IMR-90 (cell line): ENCODE results near the gene ADCYAP1. TPM values are rescaled to one million over a fixed set of nuclear protein-coding genes. Genes with fewer than 3 reads are reported as not detected.

Experiments used
- ATAC-seq: fragments of 200-7000 bp; cut with Tn5 transposase; 2 replicates; pipeline ENCODE4 v1.9.1; 2020; ENCODE audit warnings: low read depth, mild to moderate bottlenecking, moderate library complexity
- BruUV-seq: library from RNA; stranded (reverse); fragments of 400-500 nt; replicated peaks from 2 replicates; lab custom pipeline; 2021; lab: Mats Ljungman, UMichigan
- CTCF ChIA-PET: fragments of 300-600 bp; formaldehyde crosslinking; extraction: SDS; loops from one replicate; lab custom pipeline; 2021; ENCODE audit warnings: antibody characterized with exemption; lab: Yijun Ruan, JAX
- POLR2A ChIA-PET: fragments of 300-600 bp; sonication (Branson Sonifier 250); formaldehyde crosslinking; loops from one replicate; lab custom pipeline; 2022; ENCODE audit warnings: antibody characterized with exemption; ENCODE audit not compliant: unreplicated experiment; lab: Charles Lee
- DNase-seq: peaks from one replicate; pipeline ENCODE4 v3.0.0; 2013
- H2AFZ ChIP-seq: replicated peaks from 2 replicates; pipeline ENCODE3; 2013; ENCODE audit warnings: low read length, mild to moderate bottlenecking; ENCODE audit not compliant: poor library complexity
- H2AK5ac ChIP-seq: 2 replicates; pipeline ENCODE4 v1.6.1; 2013; ENCODE audit warnings: low read depth, low read length, inconsistent platforms
- H2AK9ac ChIP-seq: replicated peaks from 2 replicates; pipeline ENCODE3; 2013; ENCODE audit warnings: mild to moderate bottlenecking, low read depth, low read length, moderate library complexity; ENCODE audit not compliant: poor library complexity
- H2BK120ac ChIP-seq: 2 replicates; pipeline ENCODE4 v1.6.1; 2013; ENCODE audit warnings: low read depth, low read length, inconsistent platforms
- H2BK15ac ChIP-seq: 3 replicates; pipeline ENCODE4 v1.6.1; 2013; ENCODE audit warnings: low read depth, low read length, inconsistent platforms
- H2BK20ac ChIP-seq: 2 replicates; pipeline ENCODE4 v1.6.1; 2013; ENCODE audit warnings: low read depth, mild to moderate bottlenecking, inconsistent platforms, low read length, moderate library complexity
- H2BK5ac ChIP-seq: 2 replicates; pipeline ENCODE4 v1.6.1; 2013; ENCODE audit warnings: mild to moderate bottlenecking, low read depth, low read length, inconsistent platforms; ENCODE audit not compliant: poor library complexity, severe bottlenecking
- H3K14ac ChIP-seq: replicated peaks from 2 replicates; pipeline ENCODE4 v1.6.1; 2013; ENCODE audit warnings: low read depth, low read length, inconsistent platforms
- H3K18ac ChIP-seq: 2 replicates; pipeline ENCODE4 v1.6.1; 2013; ENCODE audit warnings: low read depth, low read length, control low read depth
- H3K23ac ChIP-seq: 2 replicates; pipeline ENCODE4 v1.6.1; 2013; ENCODE audit warnings: low read depth, low read length, inconsistent platforms
- H3K27ac ChIP-seq: 2 replicates; pipeline ENCODE4 v1.5.1; 2013; ENCODE audit warnings: mild to moderate bottlenecking, control low read depth, low read length; ENCODE audit not compliant: insufficient read depth
- H3K27me3 ChIP-seq: 2 replicates; pipeline ENCODE4 v1.6.1; 2013; ENCODE audit warnings: low read length; ENCODE audit not compliant: control insufficient read depth, insufficient read depth
- H3K36me3 ChIP-seq: 2 replicates; pipeline ENCODE4 v1.6.1; 2013; ENCODE audit warnings: low read length, mixed read lengths; ENCODE audit not compliant: control insufficient read depth, insufficient read depth
- H3K4ac ChIP-seq: 2 replicates; pipeline ENCODE4 v1.6.1; 2013; ENCODE audit warnings: low read depth, low read length, inconsistent platforms
- H3K4me1 ChIP-seq: 2 replicates; pipeline ENCODE4 v1.6.1; 2013; ENCODE audit warnings: low read length, mixed read lengths; ENCODE audit not compliant: control insufficient read depth, insufficient read depth
- H3K4me2 ChIP-seq: 2 replicates; pipeline ENCODE4 v1.6.1; 2013; ENCODE audit warnings: low read depth, mild to moderate bottlenecking, control low read depth, low read length, moderate library complexity
- H3K4me3 ChIP-seq: 2 replicates; pipeline ENCODE4 v1.5.1; 2013; ENCODE audit warnings: low read depth, mild to moderate bottlenecking, control low read depth, low read length, moderate library complexity; ENCODE audit not compliant: insufficient read depth
- H3K56ac ChIP-seq: 2 replicates; pipeline ENCODE4 v1.6.1; 2013; ENCODE audit warnings: low read length, inconsistent platforms; ENCODE audit not compliant: insufficient read depth; ENCODE audit errors: extremely low read depth
- H3K79me1 ChIP-seq, 2 experiments: 2 replicates each; pipeline ENCODE4 v1.6.1; 2013; ENCODE audit warnings: low read length in 2 of 2, inconsistent platforms in 1 of 2, low read depth in 1 of 2
- H3K9ac ChIP-seq: 2 replicates; pipeline ENCODE4 v1.6.1; 2013; ENCODE audit warnings: low read depth, low read length, control low read depth
- H3K9me1 ChIP-seq: 2 replicates; pipeline ENCODE4 v1.6.1; 2013; ENCODE audit warnings: low read length, inconsistent platforms; ENCODE audit not compliant: insufficient read depth
- H3K9me3 ChIP-seq: 2 replicates; pipeline ENCODE4 v1.6.1; 2013; ENCODE audit warnings: low read length; ENCODE audit not compliant: control insufficient read depth, insufficient read depth
- H4K20me1 ChIP-seq: 2 replicates; pipeline ENCODE4 v1.6.1; 2013; ENCODE audit warnings: low read length, inconsistent platforms; ENCODE audit not compliant: insufficient read depth
- H4K5ac ChIP-seq: 2 replicates; pipeline ENCODE4 v1.6.1; 2013; ENCODE audit warnings: mild to moderate bottlenecking, low read depth, low read length, control low read depth
- H4K8ac ChIP-seq, 2 experiments: 2 replicates each; pipeline ENCODE4 v1.6.1; 2013; ENCODE audit warnings: low read depth in 2 of 2, low read length in 2 of 2, control low read depth in 1 of 2, inconsistent platforms in 1 of 2
- H4K91ac ChIP-seq: 2 replicates; pipeline ENCODE4 v1.6.1; 2013; ENCODE audit warnings: low read depth, low read length, inconsistent platforms; ENCODE audit not compliant: insufficient read depth
- BHLHE40 ChIP-seq: fragments of 150-350 bp; IDR thresholded peaks from 2 replicates; pipeline ENCODE4 v1.6.1; 2016; ENCODE audit warnings: mild to moderate bottlenecking, low read depth, low read length
- CEBPB ChIP-seq: IDR thresholded peaks from 2 replicates; pipeline ENCODE4 v1.6.1; 2012; ENCODE audit warnings: low read depth, low read length, improper control_type of control experiment
- CHD1 ChIP-seq: IDR thresholded peaks from 2 replicates; pipeline ENCODE4 v1.6.1; 2012; ENCODE audit warnings: low read depth, low read length, improper control_type of control experiment
- CTCF ChIP-seq: conservative IDR thresholded peaks from 2 replicates; pipeline ENCODE4 v1.5.1; 2012; ENCODE audit warnings: mild to moderate bottlenecking, low read depth, low read length, improper control_type of control experiment
- ELK1 ChIP-seq: fragments of 150-350 bp; IDR thresholded peaks from 2 replicates; pipeline ENCODE4 v1.6.1; 2016; ENCODE audit warnings: low read depth, mild to moderate bottlenecking, low read length, moderate library complexity, borderline replicate concordance
- FOS ChIP-seq: fragments of 150-350 bp; IDR thresholded peaks from 2 replicates; pipeline ENCODE4 v1.6.1; 2016; ENCODE audit warnings: low read depth, low read length
- MAFK ChIP-seq: IDR thresholded peaks from 2 replicates; pipeline ENCODE4 v1.6.1; 2012; ENCODE audit warnings: low read depth, low read length, improper control_type of control experiment
- MAZ ChIP-seq: IDR thresholded peaks from 2 replicates; pipeline ENCODE4 v1.6.1; 2012; ENCODE audit warnings: low read depth, mild to moderate bottlenecking, low read length, improper control_type of control experiment, moderate library complexity, borderline replicate concordance
- MXI1 ChIP-seq: IDR thresholded peaks from 2 replicates; pipeline ENCODE4 v1.6.1; 2012; ENCODE audit warnings: low read depth, mild to moderate bottlenecking, low read length, moderate library complexity, borderline replicate concordance
- NFE2L2 ChIP-seq: fragments of 150-350 bp; IDR thresholded peaks from 2 replicates; pipeline ENCODE4 v1.6.1; 2016; ENCODE audit warnings: low read depth, mild to moderate bottlenecking, low read length
- POLR2A ChIP-seq: IDR thresholded peaks from 2 replicates; pipeline ENCODE4 v1.6.1; 2012; ENCODE audit warnings: mild to moderate bottlenecking, low read depth, low read length
- RAD21 ChIP-seq: IDR thresholded peaks from 2 replicates; pipeline ENCODE4 v1.6.1; 2012; ENCODE audit warnings: low read length, improper control_type of control experiment
- RCOR1 ChIP-seq: IDR thresholded peaks from 2 replicates; pipeline ENCODE4 v1.6.1; 2012; ENCODE audit warnings: mild to moderate bottlenecking, low read length, improper control_type of control experiment; ENCODE audit not compliant: insufficient replicate concordance
- RFX5 ChIP-seq: IDR thresholded peaks from 2 replicates; pipeline ENCODE4 v1.8.0; 2012; ENCODE audit warnings: low read depth, mild to moderate bottlenecking, low read length, moderate library complexity
- SMC3 ChIP-seq: fragments of 150-350 bp; IDR thresholded peaks from 2 replicates; pipeline ENCODE4 v1.6.1; 2016; ENCODE audit warnings: low read depth, mild to moderate bottlenecking, antibody characterized with exemption, low read length, moderate library complexity
- USF2 ChIP-seq: fragments of 150-350 bp; IDR thresholded peaks from 2 replicates; pipeline ENCODE4 v1.6.1; 2017; ENCODE audit warnings: mild to moderate bottlenecking, antibody characterized with exemption, low read length, low read depth
- WGBS, 2 experiments: methylation state at CpG; one replicate each; pipeline versions ENCODE4 v1.1.5 to v1.1.7; 2013; ENCODE audit warnings: missing lambda C conversion rate in 2 of 2; ENCODE audit not compliant: insufficient read length in 1 of 2; ENCODE audit errors: extremely low coverage in 2 of 2; 5-methylcytosine and 5-hydroxymethylcytosine counted together
- dilution Hi-C: fragments of 300-500 bp; cut with HindIII; formaldehyde crosslinking; loops from one replicate; pipeline ENCODE4 v1.14.3; 2018; ENCODE audit warnings: low sequenced_read_pairs; ENCODE audit not compliant: unreplicated experiment
- in situ Hi-C: fragments of 300-500 bp; cut with MboI; formaldehyde crosslinking; loops from 3 replicates; pipeline ENCODE4 v1.14.3; 2019; ENCODE audit warnings: low sequenced_read_pairs, inconsistent platforms, mixed read lengths
- intact Hi-C: fragments of 100-400 bp; cut with micrococcal nuclease; formaldehyde crosslinking; loops from 2 replicates; pipeline ENCODE4 v1.10.0; 2022
- polyA plus RNA-seq, 3 experiments: library from polyadenylated mRNA; depleted of rRNA; stranded (reverse); fragments of >200 nt; gene quantifications; 2 replicates each; pipeline ENCODE4 v1.2.3, GENCODE V29; 2012; ENCODE audit warnings: low replicate concordance in 1 of 3
- total RNA-seq: library from RNA; depleted of rRNA; stranded (reverse); fragments of >200 nt; gene quantifications from 2 replicates; pipeline ENCODE4 v1.2.3, GENCODE V29; 2012

Gene ADCYAP1
- total and polyA plus RNA-seq, 2 of the 4 experiments (the other 2 are of a cell fraction): not detected

GRCh38 chr18:939166-939565 lies 34.5 kb downstream of the ADCYAP1 start:
- no peaks in the 10 kb centered on the region for H3K27me3 ChIP-seq
- H3K56ac ChIP-seq: no peak overlapping the region
- H2AK9ac ChIP-seq: no peak overlapping the region
- H3K36me3 ChIP-seq: no peaks in the 10 kb centered on the region
- dilution Hi-C loops (no loop called here), intact Hi-C loops (no loop called here), in situ Hi-C loops (no loop called here)
- H3K27ac ChIP-seq: no peak overlapping the region
- CTCF ChIA-PET: no interaction called here
- TF ChIP-seq BHLHE40: no peak
- no peak for TF ChIP-seq CHD1
- no peak for TF ChIP-seq CEBPB
- TF ChIP-seq RAD21: no peak
- TF ChIP-seq ELK1: no peak
- no peak for TF ChIP-seq NFE2L2
- no peak for TF ChIP-seq RCOR1
- no peak for TF ChIP-seq MXI1
- no peak for TF ChIP-seq FOS
- TF ChIP-seq RFX5: no peak
- no peak for TF ChIP-seq USF2
- no peak for TF ChIP-seq MAZ
- TF ChIP-seq MAFK: no peak
- TF ChIP-seq POLR2A: no peak
- TF ChIP-seq CTCF: no peak
- TF ChIP-seq SMC3: no peak
- no peak overlapping the region for H2AK5ac ChIP-seq
- H3K9me3 ChIP-seq: no peaks in the 10 kb centered on the region
- ATAC-seq: no peak
- no peak overlapping the region for H2BK5ac ChIP-seq
- H3K9ac ChIP-seq: no peak overlapping the region
- no TSS peak for BruUV-seq
- no peaks in the 10 kb centered on the region for H3K9me1 ChIP-seq
- no peak overlapping the region for H3K14ac ChIP-seq
- no peak overlapping the region for H3K4me2 ChIP-seq
- H3K23ac ChIP-seq: no peak overlapping the region
- POLR2A ChIA-PET: no interaction called here
- H4K8ac ChIP-seq: no peak overlapping the region
- DNase-seq: no peak
- H3K4me3 ChIP-seq: no peak overlapping the region
- no peaks in the 10 kb centered on the region for H3K4me1 ChIP-seq
- H2BK15ac ChIP-seq: no peak overlapping the region
- H3K4ac ChIP-seq: no peak overlapping the region
- no CpG with 5 or more reads among the region's 4 CpGs for WGBS, 2 experiments
- H4K5ac ChIP-seq: no peak overlapping the region
- H3K18ac ChIP-seq: no peak overlapping the region
- no peak overlapping the region for H2BK20ac ChIP-seq
- H4K20me1 ChIP-seq: no peaks in the 10 kb centered on the region
- no peak overlapping the region for H2BK120ac ChIP-seq
- no peak overlapping the region for H2AFZ ChIP-seq
- H3K79me1 ChIP-seq: no peaks in the 10 kb centered on the region
- H4K91ac ChIP-seq: no peak overlapping the region
